HG02852 (cell line): Measurements from ENCODE around the gene GIPC3.
"Not testable (repeated sequence)": the region's sequence is repeated elsewhere in the genome, so short reads cannot be mapped to it uniquely, and the experiment has no call there.

Experiments
- ATAC-seq: cut with Tn5 transposase; IDR thresholded peaks from one replicate; pipeline ENCODE4 v1.9.1; 2021; ENCODE audit warnings: mild to moderate bottlenecking, moderate library complexity; ENCODE audit not compliant: unreplicated experiment

Gene GIPC3

DNA sequence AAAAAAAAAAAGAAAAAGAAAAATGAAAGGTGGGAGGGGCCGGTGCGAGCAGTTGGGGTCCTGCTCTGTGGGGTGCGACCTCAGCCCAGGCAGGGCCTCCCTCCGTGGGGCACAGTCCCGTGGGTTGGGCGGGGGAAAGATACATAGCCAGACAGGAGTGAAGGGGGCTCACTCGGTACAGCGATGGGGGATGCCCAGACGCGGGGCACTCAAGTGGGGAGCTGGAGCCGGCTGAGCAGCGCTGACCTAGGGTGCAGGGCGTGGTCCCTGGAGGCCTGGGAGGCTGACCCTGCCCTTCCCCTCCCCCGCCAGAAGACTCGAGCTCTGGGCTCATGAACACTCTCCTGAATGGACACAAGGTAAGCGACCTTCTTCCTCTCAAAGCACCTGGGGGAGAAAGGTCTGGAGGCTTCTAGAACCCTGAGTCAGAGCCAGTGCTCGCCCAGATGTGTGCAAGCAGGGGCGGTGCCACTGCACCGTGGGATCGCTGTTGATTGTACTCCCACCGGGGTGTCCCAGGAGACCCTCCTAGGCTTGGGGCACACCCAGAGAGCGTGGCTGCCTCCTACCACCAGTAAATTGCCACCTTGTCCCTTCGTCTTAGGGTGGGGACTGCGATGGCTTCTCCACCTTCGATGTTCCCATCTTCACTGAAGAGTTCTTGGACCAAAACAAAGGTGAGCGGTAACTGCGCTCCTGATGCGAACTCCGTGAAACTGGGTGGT lies 9.2 kb upstream of the GIPC3 start:
- ATAC-seq, result no peak

- ATAC-seq, result no peak
These were observed 8.4 kb upstream of the GIPC3 start for GRCh38 chr19:3576696-3577443.

GRCh38 chr19:3577723-3578344 lies 7.4 kb upstream of the GIPC3 start:
- no peak for ATAC-seq

DNA sequence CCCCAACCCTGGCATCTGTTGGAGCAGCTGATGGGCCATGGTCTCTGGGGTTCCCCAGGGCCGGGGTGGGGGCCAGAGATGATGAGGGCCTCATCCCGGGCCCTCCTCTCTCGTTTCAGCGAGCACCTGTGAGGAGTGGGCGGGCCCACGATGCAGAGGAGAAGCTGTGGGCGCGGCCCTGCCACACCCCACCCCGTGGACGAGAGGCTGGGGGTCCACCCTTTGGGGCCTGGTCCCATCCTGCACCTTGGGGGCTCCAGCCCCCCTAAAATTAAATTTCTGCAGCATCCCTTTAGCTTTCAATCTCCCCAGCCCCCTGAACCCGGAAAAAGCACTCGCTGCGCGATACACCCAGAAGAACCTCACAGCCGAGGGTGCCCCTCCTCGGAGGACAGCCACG lies 6.9 kb upstream of the GIPC3 start:
- no peak for ATAC-seq

- no peak for ATAC-seq
These were observed 4.9 kb upstream of the GIPC3 start for GRCh38 chr19:3580156-3580934.

GRCh38 chr19:3581792-3582191 lies 3.5 kb upstream of the GIPC3 start:
- ATAC-seq, result not testable (repeated sequence)

GRCh38 chr19:3584036-3584802 lies 1.1 kb upstream of the GIPC3 start:
- ATAC-seq, result not testable (repeated sequence)

- ATAC-seq, result no peak
These were observed 899 bp downstream of the GIPC3 start for GRCh38 chr19:3586127-3586626.

GRCh38 chr19:3586707-3587346 lies 1.5 kb downstream of the GIPC3 start:
- no peak for ATAC-seq

- no peak for ATAC-seq
These were observed 4.2 kb downstream of the GIPC3 start for GRCh38 chr19:3589439-3589838.

DNA sequence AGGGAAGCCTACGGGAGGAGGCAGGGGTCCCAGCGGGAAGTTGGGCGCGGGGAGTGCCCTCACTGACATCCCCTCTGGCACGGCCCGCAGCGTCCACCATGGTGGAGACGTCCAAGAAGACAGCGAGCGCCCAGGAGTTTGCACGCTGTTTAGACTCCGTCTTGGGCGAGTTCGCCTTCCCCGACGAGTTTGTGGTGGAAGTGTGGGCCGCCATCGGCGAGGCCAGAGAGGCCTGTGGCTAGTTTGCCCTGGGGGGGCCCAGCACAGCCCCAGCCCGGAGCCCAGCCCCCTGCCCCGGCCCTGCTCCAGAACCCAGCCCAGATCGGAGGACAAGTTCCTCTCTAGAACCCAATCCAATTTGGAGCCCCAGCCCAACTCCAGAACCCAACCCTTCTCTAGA lies 4.7 kb downstream of the GIPC3 start:
- ATAC-seq, result no peak

GRCh38 chr19:3590991-3591659 lies 5.8 kb downstream of the GIPC3 start:
- ATAC-seq, result no peak

GRCh38 chr19:3591876-3592613 lies 6.8 kb downstream of the GIPC3 start:
- no peak for ATAC-seq

GRCh38 chr19:3593156-3593555 lies 7.9 kb downstream of the GIPC3 start:
- no peak for ATAC-seq

GRCh38 chr19:3595521-3596061 lies 10.3 kb downstream of the GIPC3 start:
- ATAC-seq, result no peak

- no peak for ATAC-seq
These were observed 14.5 kb downstream of the GIPC3 start for GRCh38 chr19:3599776-3600187.

GRCh38 chr19:3601021-3601420 lies 15.7 kb downstream of the GIPC3 start:
- ATAC-seq, result no peak

GRCh38 chr19:3603121-3603811 lies 18.0 kb downstream of the GIPC3 start:
- no peak for ATAC-seq
